ENCODE measurements around the gene CATSPER1. TPM values are rescaled to one million over a fixed set of nuclear protein-coding genes. Genes with fewer than 3 reads are reported as not detected.
A peak's percentile ranks its signal among the peaks of the same experiment; 100 is the strongest.

The CATSPER1 gene
- total RNA-seq = 3.4 TPM
- long read RNA-seq, partial matches to known transcripts = 0 of 1 reads
- long read RNA-seq, other reads (novel, unspliced or antisense) = 1 of 1 reads

GRCh38 chr11:66026017-66026529, at the start of gene CATSPER1:
Gene CATSPER1 (minus strand): TSS chr11:66026479. CDS start chr11:66026379, 100 bp downstream.
- peaks cover 13% of the 10 kb centered on the region for H3K4me1 ChIP-seq
- no peak for TF ChIP-seq CTCF (IDR thresholded peaks at IDR 0.05)
- no peak within 1 kb of the TSS for H3K27ac ChIP-seq
- H3K4me3 ChIP-seq = no peak within 1 kb of the TSS
- intact Hi-C loops (cut with DNase I) = no loop called here
- no peaks in the 10 kb centered on the region for H3K9me3 ChIP-seq
- no peaks in the 10 kb centered on the region for H3K36me3 ChIP-seq
- no peak for ATAC-seq
- H3K27me3 ChIP-seq = no peaks in the 10 kb centered on the region
- no peak for DNase-seq

- Histone ChIP-seq H3K36me3 (peaks cover 8% of the 10 kb centered on the region), H3K27ac (no peak overlapping the region), H3K9me3 (no peaks in the 10 kb centered on the region), H3K4me3 (no peak overlapping the region), H3K27me3 (no peaks in the 10 kb centered on the region), H3K4me1 (peaks cover 10% of the 10 kb centered on the region)
- intact Hi-C loops (cut with DNase I) = no loop called here
- TF ChIP-seq CTCF (IDR thresholded peaks at IDR 0.05) = no peak
- DNase-seq (no peak), ATAC-seq (no peak)
Observed at GRCh38 chr11:66075273-66075672, 49.0 kb upstream of the CATSPER1 start.

- ATAC-seq (no peak), DNase-seq (no peak)
- intact Hi-C loops (cut with DNase I) = no loop called here
- peaks cover 12% of the 10 kb centered on the region for H3K36me3 ChIP-seq
- H3K9me3 ChIP-seq = no peaks in the 10 kb centered on the region
- H3K4me3 ChIP-seq = no peak overlapping the region
- H3K27me3 ChIP-seq = no peaks in the 10 kb centered on the region
- no peak for TF ChIP-seq CTCF (IDR thresholded peaks at IDR 0.05)
- no peak overlapping the region for H3K27ac ChIP-seq
- peaks cover 17% of the 10 kb centered on the region for H3K4me1 ChIP-seq
Observed at GRCh38 chr11:66073669-66074068, 47.4 kb upstream of the CATSPER1 start.

- H3K4me1 ChIP-seq = peaks cover 26% of the 10 kb centered on the region
- no peak overlapping the region for H3K4me3 ChIP-seq
- no peaks in the 10 kb centered on the region for H3K9me3 ChIP-seq
- DNase-seq (no peak), ATAC-seq (no peak)
- H3K27ac ChIP-seq = no peak overlapping the region
- peaks cover 23% of the 10 kb centered on the region for H3K36me3 ChIP-seq
- intact Hi-C loops (cut with DNase I) = no loop called here
- TF ChIP-seq CTCF (IDR thresholded peaks at IDR 0.05) = no peak
- H3K27me3 ChIP-seq = no peaks in the 10 kb centered on the region
Observed at GRCh38 chr11:66072518-66072917, 46.2 kb upstream of the CATSPER1 start.

DNA sequence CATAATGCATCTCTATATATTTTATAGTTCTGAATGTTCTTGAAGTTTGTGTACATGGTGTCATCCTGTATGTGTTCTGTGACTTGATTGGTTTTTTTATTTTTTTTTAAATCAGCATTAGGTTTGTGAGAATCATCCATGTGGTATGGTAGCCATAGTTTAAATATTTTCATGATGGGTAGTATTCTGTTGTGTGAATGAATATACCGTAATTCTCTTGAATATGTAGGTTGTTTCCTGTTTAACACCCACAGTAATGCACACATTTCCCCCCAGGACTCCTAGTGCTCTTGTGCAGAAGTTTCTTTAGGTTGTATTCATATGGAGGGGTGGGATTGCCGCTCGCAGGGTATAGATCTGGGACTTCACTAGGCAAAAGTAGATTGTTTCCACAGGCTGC, 45.8 kb upstream of the CATSPER1 start:
- peaks cover 28% of the 10 kb centered on the region for H3K36me3 ChIP-seq

More for the DNA sequence above, 45.8 kb upstream of the CATSPER1 start:
- peak overlapping the region; percentile 82 for H3K4me3 ChIP-seq
- no peak for TF ChIP-seq CTCF (IDR thresholded peaks at IDR 0.05)
- intact Hi-C loops (cut with DNase I) = no loop called here
- H3K27ac ChIP-seq = peak overlapping the region; percentile 83
- H3K27me3 ChIP-seq = no peaks in the 10 kb centered on the region
- no peaks in the 10 kb centered on the region for H3K9me3 ChIP-seq
- DNase-seq (no peak), ATAC-seq (no peak)
- peaks cover 26% of the 10 kb centered on the region for H3K4me1 ChIP-seq
